Left ventricle myocardium inferior (tissue), 1 donor: Measurements from ENCODE around the gene FASN. TPM values are rescaled to one million over a fixed set of nuclear protein-coding genes. Genes with fewer than 3 reads are reported as not detected.

ENCODE experiments used
- DNase-seq: peaks from one replicate; pipeline ENCODE4 v3.0.0-alpha.2; 2020
- H3K27ac ChIP-seq: fragments of 200-600 bp; replicated peaks from 2 replicates; pipeline ENCODE4 v1.8.0; 2021
- H3K27me3 ChIP-seq: fragments of 200-600 bp; 2 replicates; pipeline ENCODE4 v1.8.0; 2021; ENCODE audit warnings: low read depth
- H3K36me3 ChIP-seq: fragments of 200-600 bp; 2 replicates; pipeline ENCODE4 v1.8.0; 2021
- H3K4me1 ChIP-seq: fragments of 200-600 bp; 2 replicates; pipeline ENCODE4 v1.8.0; 2021
- H3K4me3 ChIP-seq: fragments of 200-600 bp; 2 replicates; pipeline ENCODE4 v1.8.0; 2021; ENCODE audit warnings: mild to moderate bottlenecking, moderate library complexity
- H3K9me3 ChIP-seq: fragments of 200-600 bp; replicated peaks from 2 replicates; pipeline ENCODE4 v1.8.0; 2021
- CTCF ChIP-seq: fragments of 200-600 bp; IDR thresholded peaks from 2 replicates; pipeline ENCODE4 v1.8.0; 2021; ENCODE audit warnings: antibody characterized with exemption, mild to moderate bottlenecking, borderline replicate concordance
- intact Hi-C: fragments of 100-400 bp; cut with micrococcal nuclease; formaldehyde crosslinking; loops from one replicate; pipeline ENCODE4 v1.11.0; 2022
- total RNA-seq: library from RNA; stranded (reverse); fragmentation: NEBNext Ultra II Directional; extraction: Animal tissue kit (Norgen Biotek cat#: 25700); gene quantifications from one replicate; pipeline ENCODE4 v1.2.1, GENCODE V29; 2021
- donor health status: DM: no; HTN: yes; CAD: no; lungs with severe emphysema.

The FASN gene
- total RNA-seq, 1 donor from 2014 or later: 13.6 TPM

DNA sequence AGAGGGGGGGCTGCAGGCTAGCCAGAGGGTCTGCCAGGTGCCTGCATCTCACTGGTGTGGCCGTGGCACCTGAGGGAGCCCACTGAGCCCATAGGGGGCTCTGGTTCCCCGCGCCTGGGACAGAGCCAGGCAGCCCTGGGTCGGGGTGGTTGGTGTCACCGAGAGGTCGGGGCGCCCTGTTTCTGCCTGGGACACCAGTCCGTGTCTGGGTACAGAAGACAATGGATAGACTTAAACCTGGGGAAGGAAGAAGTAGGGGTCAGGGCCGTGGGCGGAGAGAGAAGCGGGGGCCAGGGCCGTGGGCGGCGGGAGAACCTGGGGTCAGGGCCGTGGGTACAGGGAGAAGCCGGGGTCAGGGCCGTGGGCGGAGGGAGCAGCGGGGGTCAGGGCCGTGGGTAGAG lies 49.5 kb downstream of the FASN start:
- no peak for DNase-seq
- Histone ChIP-seq H3K9me3 (no peaks in the 10 kb centered on the region), H3K4me1 (peaks cover 37% of the 10 kb centered on the region), H3K27me3 (no peaks in the 10 kb centered on the region), H3K27ac (no peak overlapping the region), H3K36me3 (peaks cover 36% of the 10 kb centered on the region), H3K4me3 (no peak overlapping the region)
- no peak for TF ChIP-seq CTCF
- intact Hi-C loops: no loop called here

- no peak overlapping the region for H3K4me3 ChIP-seq
- no peak for DNase-seq
- no peaks in the 10 kb centered on the region for H3K9me3 ChIP-seq
- H3K36me3 ChIP-seq: peaks cover 34% of the 10 kb centered on the region
- no peak for TF ChIP-seq CTCF
- H3K4me1 ChIP-seq: peaks cover 32% of the 10 kb centered on the region
- intact Hi-C loops: no loop called here
- H3K27ac ChIP-seq: no peak overlapping the region
- no peaks in the 10 kb centered on the region for H3K27me3 ChIP-seq
Observed at GRCh38 chr17:82047914-82048570, 50.0 kb downstream of the FASN start.

GRCh38 chr17:82047379-82047778 lies 50.7 kb downstream of the FASN start:
- H3K27ac ChIP-seq: no peak overlapping the region
- intact Hi-C loops: no loop called here
- H3K4me3 ChIP-seq: no peak overlapping the region
- DNase-seq: no peak
- H3K36me3 ChIP-seq: peaks cover 34% of the 10 kb centered on the region
- H3K27me3 ChIP-seq: no peaks in the 10 kb centered on the region
- peaks cover 25% of the 10 kb centered on the region for H3K4me1 ChIP-seq
- H3K9me3 ChIP-seq: no peaks in the 10 kb centered on the region
- no peak for TF ChIP-seq CTCF

DNA sequence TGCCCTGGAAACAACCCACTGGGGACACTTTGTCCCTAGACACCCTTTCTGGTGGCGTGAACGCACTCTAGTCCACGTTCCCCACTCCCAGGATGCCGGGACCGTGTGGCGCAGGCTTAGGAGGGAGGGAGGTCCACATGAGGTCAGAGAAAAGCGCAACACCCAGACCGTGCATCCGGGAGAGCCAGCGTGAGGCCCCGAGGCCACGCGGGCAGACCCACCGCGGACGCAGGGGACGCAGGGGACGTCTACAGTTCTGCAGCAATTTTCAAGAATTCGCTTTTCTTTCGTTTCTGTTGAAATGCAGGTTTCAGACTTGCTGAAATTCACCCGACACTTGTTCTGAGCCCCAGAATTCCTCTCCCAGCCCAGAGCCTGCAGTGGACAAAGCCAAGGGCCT lies 51.1 kb downstream of the FASN start:
- intact Hi-C loops: no loop called here
- peaks cover 34% of the 10 kb centered on the region for H3K36me3 ChIP-seq
- no peak overlapping the region for H3K4me3 ChIP-seq
- H3K27ac ChIP-seq: no peak overlapping the region
- TF ChIP-seq CTCF: no peak
- H3K27me3 ChIP-seq: no peaks in the 10 kb centered on the region
- no peak for DNase-seq
- peaks cover 21% of the 10 kb centered on the region for H3K4me1 ChIP-seq
- H3K9me3 ChIP-seq: no peaks in the 10 kb centered on the region

GRCh38 chr17:82045936-82046484 lies 52.0 kb downstream of the FASN start:
- H3K4me1 ChIP-seq: peaks cover 18% of the 10 kb centered on the region
- no peaks in the 10 kb centered on the region for H3K9me3 ChIP-seq
- no peak overlapping the region for H3K27ac ChIP-seq
- no peaks in the 10 kb centered on the region for H3K27me3 ChIP-seq
- no peak for DNase-seq
- no peak overlapping the region for H3K4me3 ChIP-seq
- no peak for TF ChIP-seq CTCF
- H3K36me3 ChIP-seq: peaks cover 34% of the 10 kb centered on the region
- intact Hi-C loops: no loop called here
